SK-N-SH (cell line): ENCODE results near the gene ANKRD18A.
"Not testable (repeated sequence)": the region's sequence is repeated elsewhere in the genome, so short reads cannot be mapped to it uniquely, and the experiment has no call there.

Experiments used
- ELF1 ChIP-seq: IDR thresholded peaks from 2 replicates; pipeline ENCODE4 v1.4.0; 2012
- EZH2phosphoT487 ChIP-seq: fragments of 200-600 bp; sonication (generic); IDR thresholded peaks from 2 replicates; pipeline ENCODE4 v1.6.1; 2017; ENCODE audit warnings: low read depth, mixed run types, mild to moderate bottlenecking, antibody characterized with exemption, moderate library complexity, borderline replicate concordance
- FOXM1 ChIP-seq: IDR thresholded peaks from 2 replicates; pipeline ENCODE4 v1.4.0; 2012; ENCODE audit warnings: low read depth, mild to moderate bottlenecking
- RFX5 ChIP-seq: IDR thresholded peaks from 2 replicates; pipeline ENCODE4 v1.6.1; 2012; ENCODE audit warnings: mild to moderate bottlenecking, improper control_type of control experiment, low read length
- YY1 ChIP-seq: IDR thresholded peaks from 2 replicates; pipeline ENCODE4 v1.4.0; 2012; ENCODE audit warnings: low read depth, mild to moderate bottlenecking
- TF ChIP-seq, protein P1 (sequence below): fragments of 200-600 bp; sonication (generic); IDR thresholded peaks from 2 replicates; pipeline ENCODE4 v1.6.1; 2017; ENCODE audit warnings: antibody characterized with exemption, mild to moderate bottlenecking, moderate library complexity

DNA sequence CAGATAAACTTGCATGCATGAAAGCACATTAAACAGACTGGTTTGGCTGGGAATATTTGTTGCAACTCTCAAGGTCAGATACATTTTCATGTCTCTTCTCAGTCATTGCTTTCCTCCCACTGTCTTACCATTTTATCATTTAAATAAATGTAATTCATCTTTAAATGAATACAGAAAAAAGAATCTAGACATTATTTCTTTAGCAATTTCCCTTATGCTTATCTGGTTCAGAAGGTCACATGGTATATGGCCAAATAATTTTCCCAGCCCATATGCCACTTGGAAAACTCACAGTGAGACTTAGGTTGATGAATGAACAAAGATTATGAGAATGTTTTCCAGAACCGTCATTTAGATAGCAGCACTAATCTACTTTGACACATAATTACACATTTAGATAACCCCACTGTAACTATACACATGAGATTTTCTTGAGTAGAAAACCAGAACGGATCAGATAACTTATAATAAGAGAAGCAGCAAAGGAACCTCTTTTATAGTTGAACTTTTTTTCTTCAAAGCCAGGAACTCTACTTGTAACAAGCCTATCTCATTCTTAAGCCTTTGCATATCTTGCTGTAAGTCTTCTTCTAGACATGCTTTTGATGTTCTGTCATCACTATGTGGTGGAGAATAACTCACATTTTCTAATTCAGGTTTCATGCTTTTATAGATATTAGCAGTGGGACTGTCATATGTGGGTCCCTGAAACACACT is 22.2 kb downstream of the ANKRD18A start:
- TF ChIP-seq EZH2phosphoT487, RFX5, ELF1, YY1, FOXM1: not testable (repeated sequence)
- TF ChIP-seq, protein P1, sequence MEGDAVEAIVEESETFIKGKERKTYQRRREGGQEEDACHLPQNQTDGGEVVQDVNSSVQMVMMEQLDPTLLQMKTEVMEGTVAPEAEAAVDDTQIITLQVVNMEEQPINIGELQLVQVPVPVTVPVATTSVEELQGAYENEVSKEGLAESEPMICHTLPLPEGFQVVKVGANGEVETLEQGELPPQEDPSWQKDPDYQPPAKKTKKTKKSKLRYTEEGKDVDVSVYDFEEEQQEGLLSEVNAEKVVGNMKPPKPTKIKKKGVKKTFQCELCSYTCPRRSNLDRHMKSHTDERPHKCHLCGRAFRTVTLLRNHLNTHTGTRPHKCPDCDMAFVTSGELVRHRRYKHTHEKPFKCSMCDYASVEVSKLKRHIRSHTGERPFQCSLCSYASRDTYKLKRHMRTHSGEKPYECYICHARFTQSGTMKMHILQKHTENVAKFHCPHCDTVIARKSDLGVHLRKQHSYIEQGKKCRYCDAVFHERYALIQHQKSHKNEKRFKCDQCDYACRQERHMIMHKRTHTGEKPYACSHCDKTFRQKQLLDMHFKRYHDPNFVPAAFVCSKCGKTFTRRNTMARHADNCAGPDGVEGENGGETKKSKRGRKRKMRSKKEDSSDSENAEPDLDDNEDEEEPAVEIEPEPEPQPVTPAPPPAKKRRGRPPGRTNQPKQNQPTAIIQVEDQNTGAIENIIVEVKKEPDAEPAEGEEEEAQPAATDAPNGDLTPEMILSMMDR = not testable (repeated sequence)
